SH-SY5Y (cell line): ENCODE data around the gene ZNF79.

Source experiments
- GATA2 ChIP-seq: IDR thresholded peaks from 2 replicates; pipeline ENCODE4 v1.6.1; 2011; ENCODE audit warnings: mild to moderate bottlenecking, low read depth, low read length
- GATA3 ChIP-seq: IDR thresholded peaks from 2 replicates; pipeline ENCODE4 v1.6.1; 2011; ENCODE audit warnings: low read depth, mild to moderate bottlenecking, low read length, moderate library complexity

DNA sequence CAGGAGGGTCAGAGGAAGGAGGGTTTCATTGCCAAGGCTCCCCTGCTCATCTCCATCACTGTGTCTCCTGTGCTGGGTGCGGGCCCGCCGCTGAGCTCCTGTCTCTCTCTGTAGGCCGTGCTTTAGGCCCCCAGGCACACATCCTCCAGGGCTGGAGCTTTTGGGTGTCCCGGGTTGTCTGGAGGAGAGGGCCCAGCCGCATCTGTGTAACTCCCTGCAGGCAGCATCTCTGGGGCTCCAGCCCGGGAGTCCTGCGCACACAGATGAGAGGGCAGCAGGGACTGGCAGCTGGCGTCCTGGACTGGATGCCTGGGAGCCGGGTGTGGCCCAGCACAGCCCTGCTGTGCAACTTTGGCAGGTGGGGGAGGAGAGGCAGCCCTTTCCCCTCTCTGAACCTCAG, 67.3 kb downstream of the ZNF79 start:
- TF ChIP-seq GATA2 (no peak), GATA3 (no peak)
